K562 (cell line): ENCODE data around the gene REX1BD. TPM values are rescaled to one million over a fixed set of nuclear protein-coding genes. Genes with fewer than 3 reads are reported as not detected.

Experiments used
- C11orf30 ChIP-seq: fragments of 450-650 bp; IDR thresholded peaks from 2 replicates; pipeline ENCODE4 v1.6.1; 2016; ENCODE audit warnings: low read depth, mild to moderate bottlenecking
- EP300 ChIP-seq: IDR thresholded peaks from 2 replicates; pipeline ENCODE4 v1.6.1; 2012; ENCODE audit warnings: low read length, improper control_type of control experiment
- FIP1L1 ChIP-seq: fragments of 200-400 bp; formaldehyde crosslinking; IDR thresholded peaks from 2 replicates; pipeline ENCODE4 v1.6.1; 2018; ENCODE audit warnings: mild to moderate bottlenecking, low read depth, low read length; ENCODE audit not compliant: poor library complexity, severe bottlenecking
- HSF4 ChIP-seq: fragments of 250-450 bp; sonication (Bioruptor Pico); IDR thresholded peaks from 2 replicates; pipeline ENCODE4 v2.1.2; 2022; ENCODE audit warnings: mild to moderate bottlenecking, moderate library complexity, borderline replicate concordance
- SRSF1 ChIP-seq: fragments of 200-400 bp; formaldehyde crosslinking; IDR thresholded peaks from 2 replicates; pipeline ENCODE4 v1.6.1; 2017; ENCODE audit warnings: mild to moderate bottlenecking, low read depth, low read length, moderate library complexity
- ZNF239 ChIP-seq: fragments of 250-450 bp; sonication (Bioruptor Pico); IDR thresholded peaks from 2 replicates; pipeline ENCODE4 v1.4.0; 2020; ENCODE audit warnings: mild to moderate bottlenecking
- ZNF699 ChIP-seq: fragments of 250-450 bp; sonication (Bioruptor Pico); IDR thresholded peaks from 2 replicates; pipeline ENCODE4 v1.8.0; 2021; ENCODE audit warnings: mild to moderate bottlenecking, moderate library complexity; ENCODE audit not compliant: insufficient replicate concordance
- ZNF766 ChIP-seq: fragments of 200-800 bp; sonication (Bioruptor generic); conservative IDR thresholded peaks from 2 replicates; pipeline ENCODE4 v1.6.1; 2016; ENCODE audit warnings: missing genetic modification characterization, missing compliant biosample characterization
- polyA plus RNA-seq, 8 experiments: library from polyadenylated mRNA; depleted of rRNA in 4 of 8; stranded (reverse) in 5 of 8; unstranded in 3 of 8; fragments of >200 nt; fragmentation: Nextera tagmentation in 2 of 8; fragmentation: Illumina TruSeq in 1 of 8; extraction: Ambion mirVana in 2 of 8; extraction: Trizol in 1 of 8; gene quantifications; 2 replicates each; pipeline versions ENCODE4 v1.2.1 to v1.2.3, GENCODE V29; 2011 to 2014; ENCODE audit warnings: inconsistent platforms in 1 of 8, missing spikeins in 1 of 8
- total RNA-seq, 7 experiments: library from RNA; depleted of rRNA in 6 of 7; stranded (reverse); fragments of >200 nt in 6 of 7; fragmentation: Illumina TruSeq in 2 of 7; extraction: Trizol in 2 of 7; gene quantifications; 2 replicates each; pipeline versions ENCODE4 v1.2.1 to v1.2.3, GENCODE V29; 2011 to 2021; ENCODE audit warnings: low replicate concordance in 1 of 7
- TF ChIP-seq, protein P1 (sequence below): fragments of 250-450 bp; sonication (Bioruptor Pico); IDR thresholded peaks from 2 replicates; pipeline ENCODE4 v1.4.0; 2020; ENCODE audit warnings: mild to moderate bottlenecking, moderate library complexity, borderline replicate concordance
- TF ChIP-seq, protein P2 (sequence below): sonication (generic); formaldehyde crosslinking; IDR thresholded peaks from 2 replicates; pipeline ENCODE4 v1.8.0; 2022; ENCODE audit warnings: mild to moderate bottlenecking, missing genetic modification reagents
- TF ChIP-seq, protein P3 (sequence below): sonication (generic); formaldehyde crosslinking; IDR thresholded peaks from 2 replicates; pipeline ENCODE4 v1.8.0; 2022; ENCODE audit warnings: missing genetic modification reagents, mild to moderate bottlenecking, borderline replicate concordance

REX1BD gene
- total and polyA plus RNA-seq, 9 of the 15 experiments (the other 6 are each of a cell fraction or from before 2014, with no cell fraction given), result 1.9 to 136 (median 13.8) TPM

DNA sequence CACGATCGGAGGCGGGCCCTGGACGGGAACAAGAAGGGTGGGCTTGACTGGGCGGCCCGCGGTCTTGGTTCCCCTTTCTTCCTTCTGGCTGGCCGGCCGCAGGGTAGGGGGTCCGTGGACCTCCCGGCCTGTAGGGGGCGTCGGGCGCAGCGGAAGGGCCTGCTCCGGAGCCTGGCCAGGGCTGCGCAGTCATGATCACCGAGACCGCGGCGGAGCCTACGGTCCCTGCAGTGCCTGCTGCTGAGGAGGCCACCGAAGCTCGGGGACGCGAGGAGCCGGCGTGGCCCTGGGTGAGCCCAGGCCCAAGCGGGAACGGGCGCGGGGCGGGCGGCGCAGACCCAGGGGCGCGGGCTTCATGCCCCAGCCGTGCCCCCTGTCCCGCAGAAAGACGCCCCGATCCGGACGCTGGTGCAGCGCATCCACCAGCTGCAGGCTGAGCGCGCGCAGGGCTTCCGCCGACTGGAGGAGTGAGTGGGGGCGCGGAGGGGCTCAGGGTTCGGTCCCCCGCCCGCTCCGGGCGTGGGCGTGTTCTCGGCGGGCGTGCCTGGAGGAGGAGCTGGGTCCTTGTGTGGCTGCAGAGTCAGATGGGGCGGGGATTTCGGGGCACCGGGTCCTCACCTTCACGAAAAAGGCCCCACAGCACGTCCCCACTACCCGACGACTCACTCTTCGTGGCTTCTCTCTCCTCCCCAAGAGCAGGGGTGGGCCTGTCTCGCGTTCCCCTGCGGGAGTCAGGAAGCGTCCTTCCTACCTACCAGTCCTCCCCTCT, at the start of gene REX1BD (continued):
- TF ChIP-seq, protein P1, sequence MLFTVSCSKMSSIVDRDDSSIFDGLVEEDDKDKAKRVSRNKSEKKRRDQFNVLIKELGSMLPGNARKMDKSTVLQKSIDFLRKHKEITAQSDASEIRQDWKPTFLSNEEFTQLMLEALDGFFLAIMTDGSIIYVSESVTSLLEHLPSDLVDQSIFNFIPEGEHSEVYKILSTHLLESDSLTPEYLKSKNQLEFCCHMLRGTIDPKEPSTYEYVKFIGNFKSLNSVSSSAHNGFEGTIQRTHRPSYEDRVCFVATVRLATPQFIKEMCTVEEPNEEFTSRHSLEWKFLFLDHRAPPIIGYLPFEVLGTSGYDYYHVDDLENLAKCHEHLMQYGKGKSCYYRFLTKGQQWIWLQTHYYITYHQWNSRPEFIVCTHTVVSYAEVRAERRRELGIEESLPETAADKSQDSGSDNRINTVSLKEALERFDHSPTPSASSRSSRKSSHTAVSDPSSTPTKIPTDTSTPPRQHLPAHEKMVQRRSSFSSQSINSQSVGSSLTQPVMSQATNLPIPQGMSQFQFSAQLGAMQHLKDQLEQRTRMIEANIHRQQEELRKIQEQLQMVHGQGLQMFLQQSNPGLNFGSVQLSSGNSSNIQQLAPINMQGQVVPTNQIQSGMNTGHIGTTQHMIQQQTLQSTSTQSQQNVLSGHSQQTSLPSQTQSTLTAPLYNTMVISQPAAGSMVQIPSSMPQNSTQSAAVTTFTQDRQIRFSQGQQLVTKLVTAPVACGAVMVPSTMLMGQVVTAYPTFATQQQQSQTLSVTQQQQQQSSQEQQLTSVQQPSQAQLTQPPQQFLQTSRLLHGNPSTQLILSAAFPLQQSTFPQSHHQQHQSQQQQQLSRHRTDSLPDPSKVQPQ (CRISPR knock-in tag), result no peak
- peak; percentile 73; the same call in 1 of the 2 replicates for TF ChIP-seq SRSF1
- no peak for TF ChIP-seq HSF4
- TF ChIP-seq ZNF699 (CRISPR knock-in tag), result no peak
- TF ChIP-seq, protein P2, sequence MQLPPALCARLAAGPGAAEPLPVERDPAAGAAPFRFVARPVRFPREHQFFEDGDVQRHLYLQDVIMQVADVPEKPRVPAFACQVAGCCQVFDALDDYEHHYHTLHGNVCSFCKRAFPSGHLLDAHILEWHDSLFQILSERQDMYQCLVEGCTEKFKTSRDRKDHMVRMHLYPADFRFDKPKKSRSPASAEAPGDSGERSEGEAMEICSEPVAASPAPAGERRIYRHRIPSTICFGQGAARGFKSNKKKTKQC (CRISPR knock-in tag), result peak; percentile 56; the same call in 1 of the 2 replicates
- TF ChIP-seq ZNF766 (CRISPR knock-in tag), result peak; percentile 68; the same call in 1 of the 2 replicates
- TF ChIP-seq C11orf30, result peak; percentile 77
- TF ChIP-seq, protein P3, sequence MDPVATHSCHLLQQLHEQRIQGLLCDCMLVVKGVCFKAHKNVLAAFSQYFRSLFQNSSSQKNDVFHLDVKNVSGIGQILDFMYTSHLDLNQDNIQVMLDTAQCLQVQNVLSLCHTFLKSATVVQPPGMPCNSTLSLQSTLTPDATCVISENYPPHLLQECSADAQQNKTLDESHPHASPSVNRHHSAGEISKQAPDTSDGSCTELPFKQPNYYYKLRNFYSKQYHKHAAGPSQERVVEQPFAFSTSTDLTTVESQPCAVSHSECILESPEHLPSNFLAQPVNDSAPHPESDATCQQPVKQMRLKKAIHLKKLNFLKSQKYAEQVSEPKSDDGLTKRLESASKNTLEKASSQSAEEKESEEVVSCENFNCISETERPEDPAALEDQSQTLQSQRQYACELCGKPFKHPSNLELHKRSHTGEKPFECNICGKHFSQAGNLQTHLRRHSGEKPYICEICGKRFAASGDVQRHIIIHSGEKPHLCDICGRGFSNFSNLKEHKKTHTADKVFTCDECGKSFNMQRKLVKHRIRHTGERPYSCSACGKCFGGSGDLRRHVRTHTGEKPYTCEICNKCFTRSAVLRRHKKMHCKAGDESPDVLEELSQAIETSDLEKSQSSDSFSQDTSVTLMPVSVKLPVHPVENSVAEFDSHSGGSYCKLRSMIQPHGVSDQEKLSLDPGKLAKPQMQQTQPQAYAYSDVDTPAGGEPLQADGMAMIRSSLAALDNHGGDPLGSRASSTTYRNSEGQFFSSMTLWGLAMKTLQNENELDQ (CRISPR knock-in tag), result no peak
- no peak for TF ChIP-seq ZNF239
- peak; percentile 51 for TF ChIP-seq EP300
- TF ChIP-seq FIP1L1, result peak; percentile 82
